Midbrain (tissue), 1 donor: ENCODE data around the gene SCYGR6.
"Not testable (repeated sequence)": the region's sequence is repeated elsewhere in the genome, so short reads cannot be mapped to it uniquely, and the experiment has no call there.

Source experiments
- DNase-seq: peaks from one replicate; lab custom pipeline; 2025; lab: John Stamatoyannopoulos, UW

The SCYGR6 gene

GRCh38 chr2:227724394-227725039 lies at the start of gene SCYGR6:
Gene SCYGR6 (minus strand): TSS chr2:227724757. CDS start chr2:227724757, 0 bp downstream.
- no peak for DNase-seq

- DNase-seq, result no peak
Measured at GRCh38 chr2:227774011-227774624, 49.6 kb upstream of the SCYGR6 start.

DNA sequence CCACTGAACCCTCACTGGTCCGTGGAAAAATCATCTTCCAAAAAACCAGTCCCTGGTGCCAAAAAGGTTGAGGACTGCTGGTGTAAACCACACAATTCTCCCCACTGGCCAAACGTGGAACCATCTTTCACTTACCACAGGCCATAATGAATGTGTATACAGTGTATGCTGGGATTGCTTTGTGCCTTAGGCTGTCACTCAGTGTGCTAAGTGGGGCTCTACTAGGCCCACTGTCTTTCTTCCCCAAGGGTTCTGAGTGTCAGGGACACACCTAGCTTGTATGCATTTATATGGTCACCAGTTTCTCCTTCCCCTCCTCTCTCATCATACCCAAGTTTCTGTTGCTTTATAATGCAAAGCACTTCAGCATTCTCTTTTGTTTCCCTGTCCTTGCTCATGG lies 48.4 kb upstream of the SCYGR6 start:
- DNase-seq, result no peak

GRCh38 chr2:227772197-227772661 lies 47.7 kb upstream of the SCYGR6 start:
- no peak for DNase-seq

DNA sequence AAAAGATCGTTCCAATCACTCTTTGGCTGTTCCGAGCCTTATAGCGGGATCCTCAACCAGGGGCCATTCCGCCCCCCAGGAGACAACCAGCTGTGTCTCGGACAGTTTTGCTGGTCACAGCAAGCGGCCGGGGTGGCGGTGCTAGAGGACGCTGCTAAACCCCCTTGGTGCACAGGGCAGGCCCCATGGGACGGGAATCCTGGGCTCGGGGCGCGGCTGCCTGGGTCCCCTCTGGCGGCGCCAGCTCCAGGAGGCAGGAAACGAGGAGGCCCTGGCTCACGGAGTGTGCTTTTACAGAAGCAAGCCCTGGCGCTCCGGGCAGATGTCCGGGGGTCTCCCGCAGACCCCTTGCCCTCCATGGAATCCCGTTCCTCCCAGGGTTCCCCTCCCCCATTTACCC lies 43.3 kb upstream of the SCYGR6 start:
- DNase-seq, result no peak

DNA sequence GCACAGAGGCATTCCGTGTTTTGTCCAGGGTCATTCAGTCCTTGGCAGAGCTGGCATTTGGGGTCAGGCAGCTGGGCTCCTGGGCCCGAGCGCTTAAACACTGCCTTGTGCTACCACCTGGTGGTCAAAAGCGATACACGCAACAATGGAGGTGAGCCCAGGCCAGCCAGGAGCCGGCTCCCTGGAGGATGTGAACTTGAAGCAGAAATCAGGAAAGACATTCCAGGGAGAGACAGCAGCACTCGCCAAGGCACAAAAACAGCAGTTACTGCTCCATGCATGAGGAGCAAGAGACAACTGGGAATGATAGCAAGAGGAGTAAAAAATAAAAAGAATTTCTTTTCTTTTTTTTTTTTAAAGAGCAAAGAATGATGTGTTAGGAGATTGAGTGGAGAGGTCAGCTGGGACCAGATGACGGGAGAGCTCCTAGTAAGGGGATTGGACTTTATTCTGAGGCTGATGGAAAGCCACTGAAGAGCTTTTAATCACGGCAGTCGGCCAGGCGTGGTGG lies 41.9 kb upstream of the SCYGR6 start:
- peak; percentile 74 for DNase-seq

GRCh38 chr2:227765788-227766372 lies 41.3 kb upstream of the SCYGR6 start:
- DNase-seq, result no peak

DNA sequence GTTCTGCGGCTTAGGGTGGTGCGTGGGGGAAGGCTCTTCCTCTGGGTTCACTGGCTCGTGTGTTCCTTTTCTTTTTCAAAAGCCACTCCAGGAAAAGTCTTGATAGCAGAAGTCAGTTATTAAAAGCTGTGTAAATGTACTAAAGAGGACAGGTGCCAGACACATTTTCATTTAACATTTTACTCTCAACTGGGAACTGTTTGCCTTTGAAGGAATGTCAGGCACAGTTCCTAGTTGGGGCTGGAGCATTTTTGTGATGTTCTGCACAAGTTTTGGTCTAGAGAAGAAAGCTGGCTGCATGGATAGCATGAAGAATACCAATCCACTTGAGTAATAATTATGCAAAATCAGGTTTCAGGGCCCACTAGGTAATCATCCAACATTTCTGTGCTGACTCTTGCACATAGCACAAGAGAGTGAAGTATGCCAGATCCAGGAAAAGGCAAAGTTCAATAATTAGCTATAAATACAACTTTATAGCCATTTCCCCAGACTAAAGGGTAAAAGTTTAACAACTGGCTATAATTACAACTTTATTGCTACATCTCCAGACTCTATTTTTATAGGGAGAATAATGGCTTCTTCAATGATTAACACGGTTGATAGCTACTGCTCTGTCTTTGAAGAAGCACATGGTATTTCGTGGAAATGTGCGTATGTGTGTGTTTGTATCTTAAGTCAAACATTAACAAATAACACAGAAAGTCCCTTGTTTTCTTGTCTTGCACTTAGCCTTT lies 37.4 kb upstream of the SCYGR6 start:
- no peak for DNase-seq

DNA sequence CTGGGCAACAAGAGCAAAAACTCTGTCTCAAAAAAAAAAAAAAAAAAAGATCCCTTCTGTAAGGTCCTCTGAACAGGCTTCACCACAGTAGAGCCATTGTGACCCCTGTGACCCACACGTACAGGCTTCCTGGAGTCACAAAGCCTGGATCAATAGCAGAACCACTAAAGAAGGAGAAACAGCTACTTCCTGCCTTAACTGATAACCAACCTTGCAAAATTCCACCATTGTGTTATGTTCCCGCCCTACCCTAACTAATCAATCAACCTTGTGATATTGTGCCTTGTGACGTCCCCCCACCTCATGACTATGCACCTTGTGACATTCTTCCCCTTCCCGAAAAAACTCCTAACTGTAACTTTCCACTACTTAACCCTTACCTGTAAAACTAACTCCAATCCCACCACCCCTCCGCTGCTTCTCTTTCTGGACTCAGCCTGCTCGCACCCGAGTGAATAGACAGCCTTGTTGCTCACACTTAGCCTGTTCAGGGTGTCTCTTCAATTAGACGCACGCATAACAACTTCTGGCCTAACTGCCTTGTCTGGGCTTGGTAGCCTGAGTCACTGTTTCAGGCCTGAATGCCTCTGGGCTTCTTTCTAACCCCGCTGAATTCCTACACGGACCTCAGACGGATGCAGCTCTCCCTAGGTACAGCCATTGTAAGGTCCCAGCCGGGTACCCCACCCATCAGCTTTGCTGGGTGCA lies 35.0 kb upstream of the SCYGR6 start:
- no peak for DNase-seq

- not testable (repeated sequence) for DNase-seq
Measured at GRCh38 chr2:227756261-227756660, 31.7 kb upstream of the SCYGR6 start.

GRCh38 chr2:227748079-227748478 lies 23.5 kb upstream of the SCYGR6 start:
- no peak for DNase-seq

DNA sequence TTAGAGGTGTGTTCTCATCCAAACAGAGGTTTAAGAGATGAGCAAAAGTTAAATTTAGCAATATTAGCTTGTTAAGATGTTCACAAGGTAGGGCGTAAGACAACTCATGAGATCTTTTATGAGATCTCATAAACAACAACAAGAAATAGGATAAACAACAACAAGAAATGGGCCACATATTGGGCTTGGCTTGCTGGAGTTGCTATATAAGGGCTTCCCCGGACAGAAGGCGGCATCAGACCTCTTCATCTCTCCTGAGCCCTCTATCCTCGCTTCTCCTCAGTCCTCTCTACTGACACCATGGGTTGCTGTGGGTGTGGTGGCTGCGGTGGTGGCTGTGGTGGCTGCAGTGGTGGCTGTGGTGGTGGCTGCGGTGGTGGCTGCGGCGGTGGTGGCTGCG lies 21.0 kb upstream of the SCYGR6 start, which contains the start of gene SCYGR8:
Gene SCYGR8, plus strand, starts transcription at position 301 of the 400 bp plus-strand sequence. Its CDS starts 0 bp downstream, at position 301.
- DNase-seq, result no peak

GRCh38 chr2:227740705-227741104 lies 16.1 kb upstream of the SCYGR6 start:
- not testable (repeated sequence) for DNase-seq

GRCh38 chr2:227739351-227739750 lies 14.8 kb upstream of the SCYGR6 start:
- no peak for DNase-seq

GRCh38 chr2:227728035-227728434 lies 3.5 kb upstream of the SCYGR6 start, which contains the start of gene SCYGR7:
Gene SCYGR7 (plus strand): TSS chr2:227728335. CDS start chr2:227728335, 0 bp downstream.
- no peak for DNase-seq

- not testable (repeated sequence) for DNase-seq
Measured at GRCh38 chr2:227722821-227723220, 1.7 kb downstream of the SCYGR6 start.

- no peak for DNase-seq
Measured at GRCh38 chr2:227720680-227721079, 3.9 kb downstream of the SCYGR6 start.

GRCh38 chr2:227719641-227720040 lies 4.9 kb downstream of the SCYGR6 start:
- no peak for DNase-seq

DNA sequence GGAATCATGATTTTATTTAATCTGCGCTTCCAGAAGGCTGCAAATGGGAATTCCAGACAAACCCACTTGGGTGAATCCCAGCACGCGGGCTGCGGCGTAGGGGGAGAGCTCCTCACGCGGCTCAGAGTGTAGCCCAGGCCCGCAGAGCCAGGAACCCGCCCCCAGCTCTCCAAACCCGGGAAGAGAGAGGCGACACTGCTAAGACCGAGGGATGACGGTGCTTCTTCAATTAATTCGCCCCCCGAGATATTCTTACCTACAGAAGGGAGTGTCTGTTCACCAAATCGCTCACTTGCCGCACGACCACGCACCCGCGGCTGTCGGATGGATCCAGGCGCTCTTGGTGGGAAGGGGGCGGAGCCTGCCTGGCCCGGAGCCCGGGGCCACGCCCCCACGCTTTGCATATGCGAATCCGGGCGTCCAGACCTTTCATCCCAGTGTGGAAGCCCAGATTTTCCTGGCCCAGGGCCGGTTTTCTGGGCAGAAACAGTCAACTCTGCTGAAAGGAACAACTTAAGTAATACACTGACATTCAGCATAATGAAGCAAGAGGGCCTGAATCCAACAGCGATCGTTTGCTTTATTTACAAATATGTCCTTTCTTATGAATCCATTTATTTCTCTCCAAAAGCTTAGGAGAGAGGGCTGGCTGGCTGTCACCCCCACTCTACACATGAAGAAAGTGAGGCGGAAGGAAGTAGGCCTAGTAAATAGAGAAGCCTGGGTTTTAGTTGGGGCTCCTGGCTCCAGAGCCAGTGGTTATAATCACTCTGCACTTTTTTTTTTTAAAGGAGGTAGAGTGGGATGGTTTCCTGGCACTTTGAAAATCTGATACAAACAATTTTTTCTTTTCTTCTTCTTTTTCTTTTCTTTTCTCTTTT lies 6.6 kb downstream of the SCYGR6 start, which contains the start of gene SLC19A3:
Gene SLC19A3, minus strand, starts transcription at position 342 of the 881 bp plus-strand sequence. CDS start 15,710 bp downstream, outside the sequence.
- DNase-seq, result peak; percentile 82

DNA sequence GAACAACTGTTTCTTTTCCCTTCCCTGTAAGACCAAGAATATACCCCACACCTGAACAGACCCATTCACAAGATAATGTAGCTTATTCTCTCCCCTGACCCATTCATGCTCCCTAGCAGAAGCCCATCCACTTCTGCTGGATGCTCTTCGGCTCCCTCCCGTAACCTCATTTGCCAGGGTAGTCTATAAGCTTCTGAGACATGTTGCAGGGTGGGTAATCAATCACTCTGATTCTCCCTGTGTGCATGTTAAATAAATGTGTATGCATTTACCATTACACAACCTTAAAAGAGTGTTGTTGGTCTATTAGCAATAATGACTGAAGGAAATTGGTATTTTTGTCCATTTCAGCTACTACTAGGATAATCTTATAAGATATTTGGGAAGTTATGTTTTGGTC lies 8.1 kb downstream of the SCYGR6 start:
- no peak for DNase-seq
